IPS-11a (cell line): ENCODE data around the gene VPS26C.
A peak's percentile ranks its signal among the peaks of the same experiment; 100 is the strongest.
"Not testable (repeated sequence)": the region's sequence is repeated elsewhere in the genome, so short reads cannot be mapped to it uniquely, and the experiment has no call there.

Experiments used
- H3K4me3 ChIP-seq: one replicate; pipeline ENCODE4 v1.5.1; 2013; ENCODE audit warnings: low read depth, low read length, control low read depth

The VPS26C gene

GRCh38 chr21:37267269-37268185 lies at the start of gene VPS26C:
VPS26C (minus strand) TSS chr21:37267334; CDS start chr21:37267294, 40 bp downstream.
- H3K4me3 ChIP-seq, result peak within 1 kb of the TSS; percentile 65

GRCh38 chr21:37316072-37316471 lies 48.9 kb upstream of the VPS26C start:
- not testable (repeated sequence) for H3K4me3 ChIP-seq

- no peak overlapping the region for H3K4me3 ChIP-seq
These were observed 33.1 kb upstream of the VPS26C start for GRCh38 chr21:37300114-37300751.

- H3K4me3 ChIP-seq, result no peak overlapping the region
These were observed 30.2 kb upstream of the VPS26C start for GRCh38 chr21:37297364-37297763.

GRCh38 chr21:37294679-37295078 lies 27.5 kb upstream of the VPS26C start:
- H3K4me3 ChIP-seq, result no peak overlapping the region

GRCh38 chr21:37292941-37293340 lies 25.8 kb upstream of the VPS26C start:
- no peak overlapping the region for H3K4me3 ChIP-seq

- no peak overlapping the region for H3K4me3 ChIP-seq
These were observed 24.9 kb upstream of the VPS26C start for GRCh38 chr21:37292041-37292440.

- H3K4me3 ChIP-seq, result not testable (repeated sequence)
These were observed 16.1 kb upstream of the VPS26C start for GRCh38 chr21:37283191-37283710.

- not testable (repeated sequence) for H3K4me3 ChIP-seq
These were observed 15.5 kb upstream of the VPS26C start for GRCh38 chr21:37282602-37283001.

- no peak overlapping the region for H3K4me3 ChIP-seq
These were observed 14.9 kb upstream of the VPS26C start for GRCh38 chr21:37281993-37282392.

- no peak overlapping the region for H3K4me3 ChIP-seq
These were observed 14.4 kb upstream of the VPS26C start for GRCh38 chr21:37281579-37281978.

GRCh38 chr21:37279271-37279670 lies 12.1 kb upstream of the VPS26C start:
- not testable (repeated sequence) for H3K4me3 ChIP-seq

- no peak overlapping the region for H3K4me3 ChIP-seq
These were observed 11.1 kb upstream of the VPS26C start for GRCh38 chr21:37278199-37278598.

- no peak overlapping the region for H3K4me3 ChIP-seq
These were observed 9.2 kb upstream of the VPS26C start for GRCh38 chr21:37276377-37276776.

GRCh38 chr21:37273911-37274690 lies 7.0 kb upstream of the VPS26C start:
- no peak overlapping the region for H3K4me3 ChIP-seq

GRCh38 chr21:37273440-37273839 lies 6.3 kb upstream of the VPS26C start:
- H3K4me3 ChIP-seq, result no peak overlapping the region

GRCh38 chr21:37272897-37273296 lies 5.8 kb upstream of the VPS26C start:
- H3K4me3 ChIP-seq, result no peak overlapping the region

- no peak overlapping the region for H3K4me3 ChIP-seq
These were observed 3.6 kb upstream of the VPS26C start for GRCh38 chr21:37270576-37271365.

- no peak overlapping the region for H3K4me3 ChIP-seq
These were observed 2.3 kb upstream of the VPS26C start for GRCh38 chr21:37269481-37269880.

GRCh38 chr21:37268186-37268503 lies 1.0 kb upstream of the VPS26C start:
- peak overlapping the region; percentile 65 for H3K4me3 ChIP-seq
